Activated T-cell treated with anti-CD3 and anti-CD28 coated beads, Interleukin-2, amount 50 U/mL, for 4 hours (primary cell): ENCODE measurements around the gene FGFBP2. TPM values are rescaled to one million over a fixed set of nuclear protein-coding genes. Genes with fewer than 3 reads are reported as not detected.
A peak's percentile ranks its signal among the peaks of the same experiment; 100 is the strongest.

Experiments
- ATAC-seq, 2 donors: fragments of 200-7000 bp; cut with Tn5 transposase; one replicate each; pipeline ENCODE4 v1.10.0; 2021
- DNase-seq: peaks from one replicate; pipeline ENCODE4 v3.0.0-alpha.2; 2020
- H3K27me3 Mint-ChIP-seq: one replicate; pipeline ENCODE4 v1.8.0; 2021; ENCODE audit warnings: low read depth, mixed read lengths
- H3K36me3 Mint-ChIP-seq: one replicate; pipeline ENCODE4 v1.8.0; 2022; ENCODE audit warnings: mixed read lengths; ENCODE audit not compliant: insufficient read depth
- H3K4me1 Mint-ChIP-seq: one replicate; pipeline ENCODE4 v1.8.0; 2021; ENCODE audit warnings: low read depth, mixed read lengths
- H3K4me3 Mint-ChIP-seq: one replicate; pipeline ENCODE4 v1.8.0; 2021; ENCODE audit warnings: mild to moderate bottlenecking, moderate library complexity, mixed read lengths
- H3K9me3 Mint-ChIP-seq: one replicate; pipeline ENCODE4 v1.8.0; 2021; ENCODE audit warnings: mixed read lengths
- total RNA-seq, 3 donors: library from RNA; stranded (reverse); gene quantifications; one replicate each; pipeline ENCODE4 v1.2.1, GENCODE V29; 2021

Gene FGFBP2
- total RNA-seq, 3 donors from 2014 or later, result 2.0 to 3.9 (median 3.4) TPM

DNA sequence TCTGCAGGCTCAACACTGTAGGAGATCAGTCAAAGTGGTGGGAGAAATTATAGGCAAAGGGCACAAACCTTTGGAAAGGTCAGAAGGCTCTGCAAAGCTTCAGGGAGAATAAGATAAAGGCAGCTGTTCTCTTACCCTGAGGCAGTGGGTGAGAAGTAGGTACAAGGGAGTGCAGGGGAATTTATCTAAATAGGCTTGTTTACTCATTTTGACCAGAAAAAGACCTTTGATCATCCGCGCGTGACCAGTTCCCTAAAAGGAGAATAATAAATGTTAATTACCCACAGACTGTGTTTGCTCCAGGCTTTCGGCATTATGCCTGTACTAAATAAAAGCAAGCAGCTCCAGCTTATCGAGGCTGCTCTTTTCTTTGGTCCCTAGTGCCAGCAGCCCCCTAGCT is 9.3 kb downstream of the FGFBP2 start:
- ATAC-seq (no peak), DNase-seq (no peak)
- Mint-ChIP-seq H3K9me3 (no peaks in the 10 kb centered on the region), H3K36me3 (no peaks in the 10 kb centered on the region), H3K27me3 (peaks cover 4% of the 10 kb centered on the region), H3K4me3 (no peak overlapping the region), H3K4me1 (peaks cover 4% of the 10 kb centered on the region)

DNA sequence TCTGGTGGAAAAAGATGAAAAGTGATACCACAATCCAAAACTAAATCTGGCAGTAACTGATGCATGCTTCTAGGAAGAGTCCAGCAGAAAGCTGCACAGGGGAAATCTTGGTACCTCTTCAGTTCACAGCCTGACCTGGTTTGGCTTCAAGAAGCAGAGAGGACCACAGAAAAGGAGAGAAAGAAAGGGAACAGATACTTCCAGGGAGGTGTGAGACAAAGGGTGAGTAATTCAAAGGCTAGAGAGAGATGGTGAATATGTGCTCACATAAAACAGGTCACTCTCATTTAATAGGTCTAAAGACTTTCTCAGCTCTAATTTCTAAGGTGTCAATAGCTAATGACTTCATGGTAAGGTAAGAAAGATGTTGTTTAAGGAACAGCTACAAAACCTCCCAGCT is 11.2 kb downstream of the FGFBP2 start:
- H3K4me1 Mint-ChIP-seq, result peaks cover 4% of the 10 kb centered on the region
- peaks cover 4% of the 10 kb centered on the region for H3K27me3 Mint-ChIP-seq
- H3K36me3 Mint-ChIP-seq, result no peaks in the 10 kb centered on the region
- H3K9me3 Mint-ChIP-seq, result no peaks in the 10 kb centered on the region
- no peak overlapping the region for H3K4me3 Mint-ChIP-seq
- no peak for ATAC-seq
- DNase-seq, result no peak

DNA sequence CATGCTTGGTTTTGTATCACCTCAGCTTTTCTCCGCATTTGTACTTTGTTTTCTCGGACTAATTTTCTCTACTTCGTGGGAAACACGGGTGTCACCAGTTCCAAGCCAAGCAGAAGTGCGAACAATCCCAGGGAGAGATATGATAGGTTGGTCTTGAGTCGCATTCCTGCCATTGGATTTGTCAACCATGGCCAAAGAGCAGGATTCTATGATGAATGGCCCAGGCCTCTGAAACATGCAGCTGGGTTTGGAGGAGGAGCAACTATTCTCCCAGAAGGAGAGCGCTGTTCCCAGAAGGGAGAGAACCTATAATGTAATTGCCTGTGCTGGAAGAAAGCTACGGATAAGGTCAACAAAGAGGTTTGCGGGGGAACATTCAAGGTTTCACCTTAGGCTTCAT is 14.1 kb downstream of the FGFBP2 start:
- H3K9me3 Mint-ChIP-seq, result no peaks in the 10 kb centered on the region
- DNase-seq (no peak), ATAC-seq (no peak)
- no peaks in the 10 kb centered on the region for H3K36me3 Mint-ChIP-seq
- H3K27me3 Mint-ChIP-seq, result peaks cover 3% of the 10 kb centered on the region
- no peaks in the 10 kb centered on the region for H3K4me1 Mint-ChIP-seq
- no peak overlapping the region for H3K4me3 Mint-ChIP-seq

DNA sequence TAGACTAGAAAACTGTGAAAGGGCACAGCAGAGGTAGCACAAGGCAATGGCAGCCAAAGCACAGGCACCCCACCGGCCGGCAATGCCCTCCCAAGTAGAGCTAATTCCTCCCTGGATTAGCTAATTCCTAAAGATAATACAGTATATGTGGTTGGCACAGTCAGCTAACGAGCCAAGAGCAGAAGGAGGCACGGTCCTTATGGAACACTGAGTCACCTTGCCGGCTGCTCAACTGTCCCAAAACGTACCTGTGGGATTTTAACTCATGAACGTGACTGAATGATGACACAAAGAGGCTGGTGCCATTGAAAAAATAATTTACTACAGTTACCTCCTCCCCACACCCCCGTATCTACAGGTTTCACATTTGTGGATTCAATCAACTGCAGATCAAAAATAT is 15.3 kb downstream of the FGFBP2 start:
- Mint-ChIP-seq H3K36me3 (no peaks in the 10 kb centered on the region), H3K4me1 (no peaks in the 10 kb centered on the region), H3K4me3 (no peak overlapping the region), H3K27me3 (peaks cover 3% of the 10 kb centered on the region), H3K9me3 (no peaks in the 10 kb centered on the region)
- ATAC-seq (no peak), DNase-seq (no peak)

DNA sequence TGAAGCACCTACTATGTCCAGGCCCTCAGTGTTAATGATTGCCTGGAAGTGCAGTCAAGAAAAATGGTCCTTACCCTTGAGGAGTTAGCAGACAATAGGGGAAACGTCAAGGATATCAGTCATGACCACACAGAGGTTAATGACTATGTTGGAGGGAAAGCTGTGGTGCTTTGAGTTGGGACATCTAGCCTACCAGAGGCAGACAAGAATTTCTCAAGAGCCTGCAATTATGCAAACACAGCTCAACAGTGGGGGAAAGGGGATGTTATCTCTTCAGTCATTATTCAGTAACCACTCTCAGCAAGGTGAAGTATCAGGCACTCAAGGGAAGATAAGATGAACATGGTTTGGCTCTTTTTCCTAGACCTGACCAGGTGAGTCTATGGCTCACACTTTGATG is 17.5 kb downstream of the FGFBP2 start:
- H3K4me3 Mint-ChIP-seq, result no peak overlapping the region
- DNase-seq (no peak), ATAC-seq (no peak)
- H3K36me3 Mint-ChIP-seq, result no peaks in the 10 kb centered on the region
- H3K27me3 Mint-ChIP-seq, result peaks cover 3% of the 10 kb centered on the region
- no peaks in the 10 kb centered on the region for H3K4me1 Mint-ChIP-seq
- H3K9me3 Mint-ChIP-seq, result no peaks in the 10 kb centered on the region

DNA sequence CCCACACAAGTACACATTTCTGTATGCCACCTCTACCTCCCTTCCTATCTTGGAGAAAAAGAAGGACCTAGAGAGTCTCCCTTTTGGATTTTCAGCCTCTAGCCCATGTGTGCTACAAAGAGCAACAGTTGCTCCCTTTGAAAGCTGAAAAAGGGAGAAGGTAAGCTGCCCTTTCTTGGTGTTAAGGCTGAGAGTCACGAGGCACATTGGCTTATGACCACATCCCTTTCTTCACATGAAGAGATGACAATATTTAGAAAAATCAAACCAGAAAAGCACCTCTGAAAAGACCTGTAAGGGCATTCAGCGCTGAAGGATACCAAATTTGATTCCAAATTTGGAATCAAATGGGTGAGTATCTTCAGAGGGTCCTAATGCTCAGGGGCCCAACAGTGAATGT is 18.1 kb downstream of the FGFBP2 start:
- no peaks in the 10 kb centered on the region for H3K4me1 Mint-ChIP-seq
- peaks cover 7% of the 10 kb centered on the region for H3K27me3 Mint-ChIP-seq
- ATAC-seq, result no peak
- no peaks in the 10 kb centered on the region for H3K9me3 Mint-ChIP-seq
- H3K36me3 Mint-ChIP-seq, result no peaks in the 10 kb centered on the region
- DNase-seq, result no peak
- no peak overlapping the region for H3K4me3 Mint-ChIP-seq

DNA sequence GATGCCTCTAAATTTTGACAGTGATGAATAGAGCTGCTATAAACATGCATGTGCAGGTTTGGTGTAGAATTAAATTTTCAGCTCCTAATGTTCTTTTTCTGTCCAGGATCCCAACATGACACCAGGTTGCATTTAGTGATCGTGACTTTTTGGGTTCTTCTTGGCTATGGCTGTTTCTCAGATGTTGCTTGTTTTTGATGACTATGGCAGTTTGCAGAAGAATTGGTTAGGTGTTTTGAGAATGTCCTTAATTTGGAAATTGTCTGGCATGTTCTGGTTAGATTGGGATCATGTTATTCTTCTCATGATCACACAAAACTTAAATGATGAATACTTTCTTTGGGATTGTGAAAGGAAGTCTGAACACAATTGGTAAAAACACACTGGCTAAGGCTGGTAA is 20.7 kb downstream of the FGFBP2 start:
- DNase-seq, result no peak
- Mint-ChIP-seq H3K36me3 (no peaks in the 10 kb centered on the region), H3K4me1 (no peaks in the 10 kb centered on the region), H3K9me3 (no peaks in the 10 kb centered on the region), H3K27me3 (peaks cover 10% of the 10 kb centered on the region), H3K4me3 (no peak overlapping the region)
- no peak for ATAC-seq

DNA sequence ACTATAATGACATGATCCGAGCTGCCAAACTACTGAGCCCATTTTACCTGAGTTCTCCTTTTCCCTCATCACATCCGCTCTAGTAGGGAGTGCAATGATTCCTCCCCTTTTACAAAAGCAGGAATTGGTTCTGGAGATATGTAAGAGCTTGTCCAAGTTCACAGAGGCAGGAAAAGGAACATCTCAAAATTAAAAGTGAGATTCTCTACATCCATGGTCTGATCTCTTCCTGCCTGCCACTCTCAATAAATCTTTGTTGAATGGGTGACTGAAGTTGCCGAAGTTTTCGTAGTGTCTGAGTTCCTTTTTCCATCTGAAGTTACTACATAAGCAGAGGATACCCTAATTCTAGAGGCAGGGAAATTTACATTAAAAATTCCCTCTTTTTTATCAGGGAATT is 24.3 kb downstream of the FGFBP2 start, which contains the start of gene FGFBP1:
FGFBP1 (minus strand) TSS at position 101 of the 400 bp plus-strand sequence. CDS start 2,108 bp downstream, outside the sequence.
- Mint-ChIP-seq H3K27me3 (peaks cover 12% of the 10 kb centered on the region), H3K4me1 (no peaks in the 10 kb centered on the region), H3K36me3 (no peaks in the 10 kb centered on the region), H3K4me3 (no peak within 1 kb of the TSS), H3K9me3 (no peaks in the 10 kb centered on the region)
- DNase-seq (no peak), ATAC-seq (no peak)

DNA sequence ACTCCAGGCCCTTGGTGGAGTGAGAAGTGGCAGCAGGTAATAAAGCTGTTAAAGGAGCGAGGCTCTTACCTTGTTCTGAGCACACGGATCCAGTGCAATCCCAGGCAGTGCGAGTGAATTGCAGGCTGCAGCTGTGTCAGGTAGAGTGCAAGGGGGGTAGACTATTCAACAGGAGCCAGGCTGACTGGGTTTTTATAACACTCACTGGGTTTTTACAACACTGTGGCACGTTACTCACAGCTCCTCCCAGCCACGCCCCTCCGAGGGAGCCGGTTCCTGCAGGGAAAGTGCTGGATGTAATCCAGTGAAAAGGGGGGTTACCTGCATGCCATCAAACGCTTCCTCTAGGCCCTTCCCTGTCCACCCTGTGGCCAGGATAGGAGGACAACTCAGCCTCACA is 24.8 kb downstream of the FGFBP2 start:
- no peaks in the 10 kb centered on the region for H3K36me3 Mint-ChIP-seq
- no peaks in the 10 kb centered on the region for H3K9me3 Mint-ChIP-seq
- no peak for ATAC-seq
- no peak for DNase-seq
- H3K27me3 Mint-ChIP-seq, result peaks cover 12% of the 10 kb centered on the region
- no peaks in the 10 kb centered on the region for H3K4me1 Mint-ChIP-seq
- H3K4me3 Mint-ChIP-seq, result no peak overlapping the region

DNA sequence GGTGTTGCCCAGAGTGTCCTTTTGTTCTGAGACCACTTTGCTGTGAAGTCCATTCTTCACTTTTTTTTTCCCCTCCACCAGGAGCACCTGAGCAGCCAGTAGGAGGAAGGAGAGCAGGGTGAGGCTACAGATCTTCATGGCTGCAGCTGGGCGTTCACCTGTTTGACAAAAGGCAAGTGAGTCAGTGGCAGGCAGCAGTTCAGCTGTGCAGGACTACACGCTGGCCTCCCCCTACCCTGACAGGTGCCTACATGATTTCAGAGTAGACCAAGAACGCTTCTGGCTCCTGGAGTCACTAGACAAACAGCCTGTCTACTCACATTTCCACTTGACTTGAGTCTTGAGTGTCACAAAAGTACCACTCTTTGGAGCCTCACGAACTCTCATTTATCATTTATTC is 26.5 kb downstream of the FGFBP2 start:
- no peaks in the 10 kb centered on the region for H3K36me3 Mint-ChIP-seq
- no peak for ATAC-seq
- H3K4me1 Mint-ChIP-seq, result no peaks in the 10 kb centered on the region
- H3K9me3 Mint-ChIP-seq, result no peaks in the 10 kb centered on the region
- no peak overlapping the region for H3K4me3 Mint-ChIP-seq
- DNase-seq, result no peak
- peaks cover 20% of the 10 kb centered on the region for H3K27me3 Mint-ChIP-seq

DNA sequence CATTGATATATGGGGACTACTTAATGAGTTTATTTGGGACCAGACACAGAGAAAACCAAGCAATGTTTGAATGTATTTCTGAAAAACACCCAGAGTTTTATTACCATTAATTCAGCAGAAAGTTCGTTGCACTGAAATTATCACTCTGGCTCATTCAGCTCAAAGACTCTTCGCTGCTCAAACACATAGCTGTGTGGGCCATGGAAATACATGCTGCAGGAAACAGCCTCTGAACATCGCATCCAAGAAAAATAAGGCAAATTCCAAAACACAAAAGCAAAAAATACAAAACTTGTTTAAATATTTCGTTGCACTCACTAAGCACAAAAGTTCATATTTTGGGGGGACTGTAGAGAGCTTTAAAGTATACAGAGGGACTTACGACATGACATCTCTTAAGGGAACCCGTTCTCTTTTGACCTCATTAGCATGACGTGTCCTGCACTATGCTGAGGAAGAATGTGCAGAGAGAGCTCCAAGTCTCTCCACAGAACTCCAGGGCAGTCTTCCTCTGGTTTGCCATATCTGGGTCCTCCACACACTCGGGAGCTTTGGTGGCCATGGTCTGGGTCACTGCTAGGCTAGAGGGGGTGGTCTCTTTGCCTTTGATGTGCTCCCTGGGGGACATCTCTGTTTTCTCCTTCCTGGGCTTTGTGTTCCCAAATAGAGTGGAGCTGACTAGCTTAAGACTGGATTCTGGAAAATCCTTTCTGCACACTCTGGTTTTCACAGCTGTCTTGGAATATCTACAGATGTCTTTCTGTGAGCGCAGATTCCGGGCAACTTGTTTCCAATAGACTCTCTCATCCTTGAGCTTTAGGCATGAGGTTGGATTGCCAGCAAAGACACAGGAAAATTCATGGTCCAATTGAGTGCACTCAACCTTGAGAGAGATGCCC is 27.2 kb downstream of the FGFBP2 start:
- Mint-ChIP-seq H3K36me3 (no peaks in the 10 kb centered on the region), H3K4me1 (no peaks in the 10 kb centered on the region), H3K9me3 (no peaks in the 10 kb centered on the region), H3K27me3 (peaks cover 23% of the 10 kb centered on the region), H3K4me3 (no peak overlapping the region)
- no peak for DNase-seq
- ATAC-seq, result no peak

DNA sequence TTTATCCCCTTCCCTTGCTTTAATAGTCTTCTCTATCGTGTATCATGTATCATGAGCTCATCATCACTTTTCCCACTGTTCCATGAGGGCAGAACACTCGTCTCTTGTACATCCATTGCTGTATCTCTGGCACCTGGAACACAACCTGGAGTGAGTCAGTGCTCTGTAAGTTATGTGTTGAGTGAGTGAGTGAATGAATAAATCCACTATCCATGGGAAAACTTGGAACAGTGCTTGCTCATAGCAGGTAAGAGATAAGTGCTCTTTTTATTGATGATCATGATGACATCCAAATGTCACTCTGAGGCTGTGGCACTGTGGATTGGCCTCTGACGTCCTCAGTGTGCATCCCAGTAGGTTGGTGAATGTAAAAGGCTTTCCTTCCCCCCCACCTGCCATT is 28.7 kb downstream of the FGFBP2 start:
- Mint-ChIP-seq H3K9me3 (no peaks in the 10 kb centered on the region), H3K27me3 (peaks cover 22% of the 10 kb centered on the region), H3K4me3 (no peak overlapping the region), H3K36me3 (no peaks in the 10 kb centered on the region), H3K4me1 (no peaks in the 10 kb centered on the region)
- ATAC-seq (no peak), DNase-seq (no peak)

DNA sequence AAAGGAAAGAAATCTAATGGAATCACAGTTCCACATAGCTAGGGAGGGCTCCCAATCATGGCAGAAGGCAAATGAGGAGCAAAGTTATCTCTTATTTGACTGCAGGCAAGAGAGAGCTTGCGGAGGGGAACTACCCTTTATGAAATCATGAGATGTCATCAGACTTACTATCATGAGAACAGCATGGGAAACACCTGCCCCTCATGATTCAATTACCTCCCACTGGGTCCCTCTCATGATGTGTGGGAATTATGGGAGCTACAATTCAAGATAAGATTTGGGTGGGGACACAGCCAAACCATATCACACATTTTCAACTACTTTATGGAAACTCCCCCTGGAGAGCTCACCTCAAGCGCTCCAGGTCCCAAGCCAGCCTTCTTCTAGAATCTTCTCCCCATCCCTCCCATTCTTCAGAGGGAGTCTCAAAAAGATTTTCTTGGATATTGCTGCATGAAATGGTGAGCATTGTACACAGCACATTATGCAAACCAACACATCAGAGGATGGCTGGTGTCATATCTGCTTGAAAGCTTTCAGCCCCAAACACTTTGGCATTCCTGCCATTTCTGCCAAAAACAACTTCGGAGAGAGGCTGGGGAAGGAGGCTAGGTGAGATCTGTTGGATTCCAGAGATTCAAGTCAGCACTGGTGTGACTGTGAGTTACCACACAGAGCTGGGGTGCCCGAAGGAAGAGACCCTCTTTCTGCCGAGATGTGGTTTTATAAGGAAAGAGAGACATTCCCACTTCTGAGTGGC is 31.3 kb downstream of the FGFBP2 start:
- Mint-ChIP-seq H3K9me3 (no peaks in the 10 kb centered on the region), H3K36me3 (no peaks in the 10 kb centered on the region), H3K27me3 (peaks cover 19% of the 10 kb centered on the region), H3K4me1 (no peaks in the 10 kb centered on the region), H3K4me3 (no peak overlapping the region)
- DNase-seq, result no peak
- no peak for ATAC-seq

DNA sequence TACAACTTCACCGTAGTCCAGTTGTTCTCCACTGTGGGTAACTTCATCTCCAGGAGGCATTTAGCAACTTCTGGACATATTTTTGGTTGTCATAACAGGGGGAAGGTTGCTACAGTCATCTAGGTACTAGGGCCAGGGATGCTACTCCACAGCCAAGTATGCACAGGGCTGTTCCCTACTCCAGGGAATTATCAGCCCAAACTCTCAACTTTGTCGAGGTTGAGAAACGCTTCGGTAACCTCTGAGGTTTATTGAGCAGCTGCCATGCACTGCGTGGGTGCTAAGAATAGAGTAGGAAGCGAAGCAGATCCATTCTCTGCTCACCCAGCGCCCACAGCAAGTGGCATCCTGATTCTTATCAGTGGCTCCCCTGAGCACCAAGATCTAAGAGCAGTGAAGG is 32.7 kb downstream of the FGFBP2 start:
- Mint-ChIP-seq H3K4me3 (no peak overlapping the region), H3K36me3 (no peaks in the 10 kb centered on the region), H3K27me3 (peaks cover 18% of the 10 kb centered on the region), H3K4me1 (no peaks in the 10 kb centered on the region), H3K9me3 (no peaks in the 10 kb centered on the region)
- no peak for DNase-seq
- ATAC-seq, result peak in 1 of 2 donors; percentile 18

DNA sequence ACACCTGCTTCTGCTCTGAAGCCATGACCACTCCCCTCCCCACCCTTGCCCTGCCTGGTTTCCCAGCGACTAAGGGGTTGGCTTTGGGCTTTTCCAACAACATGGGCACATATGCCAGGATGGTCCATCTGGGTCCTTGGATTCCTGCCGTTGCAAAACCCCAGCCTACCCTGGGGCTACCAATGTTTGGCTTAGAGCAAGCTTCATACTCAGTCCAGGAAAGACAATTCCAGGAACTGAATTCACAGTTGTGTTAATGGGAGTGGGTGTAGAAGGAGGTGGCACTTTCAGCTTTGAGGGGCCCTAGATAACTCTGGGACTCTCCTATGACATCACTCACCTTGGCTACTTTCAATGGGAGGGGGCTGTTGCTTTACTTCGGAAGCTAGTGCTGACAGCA is 33.4 kb downstream of the FGFBP2 start:
- peak in 1 of 2 donors; percentile 25 for ATAC-seq
- H3K4me1 Mint-ChIP-seq, result no peaks in the 10 kb centered on the region
- no peak for DNase-seq
- H3K36me3 Mint-ChIP-seq, result no peaks in the 10 kb centered on the region
- no peak overlapping the region for H3K4me3 Mint-ChIP-seq
- H3K27me3 Mint-ChIP-seq, result peaks cover 18% of the 10 kb centered on the region
- H3K9me3 Mint-ChIP-seq, result no peaks in the 10 kb centered on the region
